PFSK-1 (cell line): ENCODE data around the gene GNPTG.

Source experiments
- FOXP2 ChIP-seq: optimal IDR thresholded peaks from 2 replicates; pipeline ENCODE3; 2011; ENCODE audit warnings: borderline replicate concordance, control low read depth, inconsistent platforms; ENCODE audit not compliant: insufficient read depth; ENCODE audit errors: extremely low read length, extremely low read depth
- POLR2AphosphoS5 ChIP-seq: IDR thresholded peaks from 2 replicates; pipeline ENCODE4 v1.6.1; 2012; ENCODE audit warnings: low read depth, mild to moderate bottlenecking, control low read depth, low read length, moderate library complexity
- REST ChIP-seq, 2 experiments: IDR thresholded peaks; 2 replicates each; pipeline versions ENCODE4 v1.6.1 to v1.8.0; 2011 to 2012; ENCODE audit warnings: low read depth in 2 of 2, low read length in 2 of 2, control low read depth in 1 of 2, inconsistent platforms in 1 of 2, mild to moderate bottlenecking in 1 of 2, moderate library complexity in 1 of 2; ENCODE audit not compliant: insufficient read depth in 1 of 2
- SIN3A ChIP-seq: IDR thresholded peaks from 2 replicates; pipeline ENCODE4 v1.6.1; 2012; ENCODE audit warnings: mild to moderate bottlenecking, low read length, moderate library complexity, borderline replicate concordance; ENCODE audit not compliant: insufficient read depth
- TAF1 ChIP-seq: IDR thresholded peaks from 2 replicates; pipeline ENCODE4 v1.6.1; 2012; ENCODE audit warnings: low read length, control low read depth, borderline replicate concordance; ENCODE audit not compliant: insufficient read depth

Gene GNPTG

GRCh38 chr16:1361685-1362360 is 10.1 kb downstream of the GNPTG start:
- TF ChIP-seq POLR2AphosphoS5 (no peak), REST (IDR thresholded peaks at IDR 0.05; ENCODE audit: insufficient read depth in 1 of 2, low read depth in 2 of 2, low read length in 2 of 2) (no peak), TAF1 (no peak), FOXP2 (no peak), SIN3A (no peak)

- TF ChIP-seq FOXP2, result no peak
- no peak for TF ChIP-seq SIN3A
- no peak for TF ChIP-seq TAF1
- TF ChIP-seq REST (IDR thresholded peaks at IDR 0.05; ENCODE audit: insufficient read depth in 1 of 2, low read depth in 2 of 2, low read length in 2 of 2), result no peak
- no peak for TF ChIP-seq POLR2AphosphoS5
Measured at GRCh38 chr16:1362807-1363206, 11.1 kb downstream of the GNPTG start.

- TF ChIP-seq TAF1 (no peak), FOXP2 (peak; percentile 17)
Measured at GRCh38 chr16:1363501-1364041, 11.8 kb downstream of the GNPTG start.

- TF ChIP-seq TAF1, result no peak
- TF ChIP-seq SIN3A, result no peak
- TF ChIP-seq REST (IDR thresholded peaks at IDR 0.05; ENCODE audit: insufficient read depth in 1 of 2, low read depth in 2 of 2, low read length in 2 of 2), result no peak
- no peak for TF ChIP-seq FOXP2
- TF ChIP-seq POLR2AphosphoS5, result no peak
Measured at GRCh38 chr16:1364510-1364909, 12.8 kb downstream of the GNPTG start.

- TF ChIP-seq TAF1 (no peak), REST (IDR thresholded peaks at IDR 0.05; ENCODE audit: insufficient read depth in 1 of 2, low read depth in 2 of 2, low read length in 2 of 2) (no peak), POLR2AphosphoS5 (no peak), SIN3A (no peak), FOXP2 (no peak)
Measured at GRCh38 chr16:1366060-1366711, 14.5 kb downstream of the GNPTG start.
